Spinal cord (tissue), 10 donors: ENCODE measurements around the gene TPSG1. TPM values are rescaled to one million over a fixed set of nuclear protein-coding genes. Genes with fewer than 3 reads are reported as not detected.

Experiments
- DNase-seq, 6 donors: peaks; one replicate each; pipeline versions ENCODE4 v3.0.0 to v3.0.0-alpha.2; 2013 to 2015; ENCODE audit warnings: low spot score in 6 of 6, low read depth in 4 of 6
- H3K27ac ChIP-seq: one replicate; pipeline ENCODE4 v1.5.1; 2013; ENCODE audit warnings: low read depth, low read length, control low read depth
- H3K27me3 ChIP-seq: one replicate; pipeline ENCODE4 v1.6.1; 2013; ENCODE audit warnings: low read length; ENCODE audit not compliant: control insufficient read depth, insufficient read depth
- H3K36me3 ChIP-seq: one replicate; pipeline ENCODE4 v1.6.1; 2013; ENCODE audit warnings: low read length; ENCODE audit not compliant: control insufficient read depth, insufficient read depth
- H3K4me1 ChIP-seq: one replicate; pipeline ENCODE4 v1.6.1; 2013; ENCODE audit warnings: low read length; ENCODE audit not compliant: control insufficient read depth, insufficient read depth
- H3K4me3 ChIP-seq: one replicate; pipeline ENCODE4 v1.5.1; 2013; ENCODE audit warnings: low read depth, low read length, control low read depth
- H3K9me3 ChIP-seq: one replicate; pipeline ENCODE4 v1.6.1; 2013; ENCODE audit warnings: low read length; ENCODE audit not compliant: control insufficient read depth, insufficient read depth
- WGBS: methylation state at CpG from one replicate; pipeline ENCODE4 v1.1.5; 2013; ENCODE audit warnings: missing lambda C conversion rate; ENCODE audit not compliant: insufficient coverage; 5-methylcytosine and 5-hydroxymethylcytosine counted together
- polyA plus RNA-seq, 2 donors: library from polyadenylated mRNA; unstranded; fragments of 120-200 nt; gene quantifications; one replicate each; pipeline ENCODE4 v1.2.1, GENCODE V29; 2013; ENCODE audit not compliant: insufficient read length in 2 of 2
- total RNA-seq, 2 donors: library from RNA; depleted of rRNA in 1 of 2; stranded (reverse); fragments of 120-200 nt in 1 of 2; fragments of >200 nt in 1 of 2; gene quantifications; one replicate each; pipeline versions ENCODE4 v1.2.3 to v1.2.4, GENCODE V29; 2013 to 2014
- donor health status: healthy.

Gene TPSG1
- total and polyA plus RNA-seq, 4 donors, result 0.41 to 0.89 TPM; not detected in 2

DNA sequence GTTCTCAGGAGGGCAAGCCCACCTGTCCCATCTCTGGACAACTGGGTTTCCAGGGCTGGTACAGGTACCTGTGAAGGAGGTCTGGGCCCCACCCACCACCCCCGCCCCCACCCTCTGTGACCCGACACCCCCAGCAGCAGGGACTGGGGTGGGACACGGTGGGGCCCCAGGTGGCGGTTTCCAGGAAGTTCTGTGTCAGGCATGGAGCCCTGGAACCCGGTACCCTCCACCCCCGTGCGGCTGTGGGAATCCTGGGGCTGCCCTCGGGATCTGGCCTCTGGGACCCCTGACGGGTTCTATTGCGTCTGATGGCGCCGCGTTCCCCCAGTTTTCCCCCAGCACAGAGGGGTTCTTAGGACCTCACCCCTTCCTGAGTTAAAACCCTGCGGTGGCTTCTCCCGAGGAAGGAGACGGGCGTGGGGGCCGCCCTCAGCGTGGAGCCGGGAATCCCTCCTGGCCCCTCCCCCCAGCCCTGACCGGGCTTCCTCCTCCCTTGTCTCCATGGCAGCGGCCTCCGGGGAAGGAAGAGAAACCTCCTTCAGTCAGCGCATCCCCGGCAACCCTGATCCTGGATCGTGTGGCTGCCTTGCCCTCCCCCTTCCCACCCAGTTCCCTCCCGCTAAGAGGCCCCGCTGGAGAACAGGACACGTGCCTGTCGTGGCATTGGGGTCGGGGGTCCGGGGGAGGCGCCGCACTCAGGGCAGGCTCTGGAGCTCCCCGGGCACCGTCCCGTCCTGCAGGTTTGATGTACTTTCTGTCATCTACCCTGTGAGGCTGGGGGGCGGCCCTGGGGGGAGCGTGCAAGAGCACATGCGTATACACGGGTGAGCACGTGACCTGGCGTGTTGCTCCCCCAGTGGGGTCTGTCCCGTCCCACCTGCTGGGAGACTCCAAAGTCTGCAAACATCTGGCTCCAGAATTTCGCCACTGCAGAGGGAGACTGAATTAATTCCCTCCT, 41.8 kb downstream of the TPSG1 start:
- peak in 3 of 6 donors; percentile 48 to 90 (median 69) for DNase-seq
- Histone ChIP-seq H3K4me1 (peaks cover 43% of the 10 kb centered on the region), H3K36me3 (peaks cover 45% of the 10 kb centered on the region), H3K27ac (no peak overlapping the region), H3K4me3 (no peak overlapping the region), H3K27me3 (no peaks in the 10 kb centered on the region), H3K9me3 (no peaks in the 10 kb centered on the region)
- WGBS, result 22% methylated on average over 42 of the region's 45 CpGs

DNA sequence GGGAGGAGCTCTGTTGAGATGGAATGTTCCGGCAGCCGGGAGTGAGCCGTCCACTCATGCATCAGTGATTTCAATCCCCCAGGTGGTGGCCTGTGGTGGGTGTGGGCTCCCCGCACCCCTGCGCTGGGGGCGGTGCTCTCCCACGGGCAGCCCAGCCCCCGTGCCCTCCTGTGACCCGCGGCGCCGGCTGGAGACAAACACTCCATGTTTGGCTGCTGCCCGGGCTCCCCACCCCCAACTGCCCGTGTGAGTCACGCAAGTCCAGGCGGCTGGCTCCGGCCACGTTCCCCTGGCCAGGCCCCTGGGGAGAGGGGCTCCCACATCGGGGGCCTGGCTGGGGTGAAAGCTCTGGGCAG, 42.8 kb downstream of the TPSG1 start:
- Histone ChIP-seq H3K4me1 (peaks cover 43% of the 10 kb centered on the region), H3K9me3 (no peaks in the 10 kb centered on the region), H3K27me3 (no peaks in the 10 kb centered on the region), H3K36me3 (peaks cover 46% of the 10 kb centered on the region), H3K4me3 (no peak overlapping the region), H3K27ac (no peak overlapping the region)
- 27% methylated on average over 19 of the region's 19 CpGs for whole genome bisulfite sequencing
- DNase-seq, result no peak

DNA sequence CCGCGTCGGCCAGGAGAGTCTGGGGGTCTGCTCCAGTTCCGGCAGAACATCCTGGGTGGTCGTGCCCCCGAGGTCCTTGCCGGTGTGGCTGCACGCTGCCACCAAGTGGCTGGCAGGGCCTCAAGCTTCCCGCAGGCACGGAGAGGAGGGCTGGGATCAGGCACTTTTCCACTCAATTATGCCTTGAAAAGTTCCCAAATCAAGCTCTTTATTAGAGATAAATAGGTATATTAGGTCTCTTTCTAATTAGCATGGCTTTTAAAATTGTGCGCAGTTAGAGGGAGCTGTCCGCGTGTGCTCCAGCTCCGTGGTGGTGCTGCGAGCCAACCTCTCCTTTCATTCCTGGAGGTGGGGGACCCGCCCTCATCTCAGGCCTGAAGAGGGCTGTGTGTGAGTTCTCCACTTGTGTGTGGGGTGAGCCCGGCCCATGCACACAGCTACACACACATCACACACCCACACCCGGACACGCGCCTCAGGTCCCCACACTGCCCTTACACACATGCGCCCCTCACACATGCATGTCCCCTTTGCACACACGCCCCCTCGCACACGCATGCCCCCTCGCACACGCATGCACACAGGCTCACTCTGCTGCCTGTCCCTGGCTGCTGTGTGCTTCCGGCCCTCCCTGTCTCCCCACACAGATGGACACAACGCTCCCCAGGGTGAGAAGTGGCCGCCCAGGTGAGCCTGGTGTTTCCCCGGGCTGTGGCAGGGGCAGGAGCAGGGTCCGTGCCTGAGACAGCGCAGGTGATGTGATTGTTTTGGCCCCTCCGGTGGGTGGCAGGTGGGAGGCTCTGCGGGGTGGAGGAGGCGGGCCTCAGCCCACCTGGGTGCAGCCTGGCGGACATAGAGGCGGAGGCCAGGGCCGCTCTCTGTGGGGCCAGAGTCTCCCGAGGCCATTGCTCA, 43.4 kb downstream of the TPSG1 start:
- peak in 2 of 6 donors; percentile 38 to 65 for DNase-seq
- no peak overlapping the region for H3K27ac ChIP-seq

DNA sequence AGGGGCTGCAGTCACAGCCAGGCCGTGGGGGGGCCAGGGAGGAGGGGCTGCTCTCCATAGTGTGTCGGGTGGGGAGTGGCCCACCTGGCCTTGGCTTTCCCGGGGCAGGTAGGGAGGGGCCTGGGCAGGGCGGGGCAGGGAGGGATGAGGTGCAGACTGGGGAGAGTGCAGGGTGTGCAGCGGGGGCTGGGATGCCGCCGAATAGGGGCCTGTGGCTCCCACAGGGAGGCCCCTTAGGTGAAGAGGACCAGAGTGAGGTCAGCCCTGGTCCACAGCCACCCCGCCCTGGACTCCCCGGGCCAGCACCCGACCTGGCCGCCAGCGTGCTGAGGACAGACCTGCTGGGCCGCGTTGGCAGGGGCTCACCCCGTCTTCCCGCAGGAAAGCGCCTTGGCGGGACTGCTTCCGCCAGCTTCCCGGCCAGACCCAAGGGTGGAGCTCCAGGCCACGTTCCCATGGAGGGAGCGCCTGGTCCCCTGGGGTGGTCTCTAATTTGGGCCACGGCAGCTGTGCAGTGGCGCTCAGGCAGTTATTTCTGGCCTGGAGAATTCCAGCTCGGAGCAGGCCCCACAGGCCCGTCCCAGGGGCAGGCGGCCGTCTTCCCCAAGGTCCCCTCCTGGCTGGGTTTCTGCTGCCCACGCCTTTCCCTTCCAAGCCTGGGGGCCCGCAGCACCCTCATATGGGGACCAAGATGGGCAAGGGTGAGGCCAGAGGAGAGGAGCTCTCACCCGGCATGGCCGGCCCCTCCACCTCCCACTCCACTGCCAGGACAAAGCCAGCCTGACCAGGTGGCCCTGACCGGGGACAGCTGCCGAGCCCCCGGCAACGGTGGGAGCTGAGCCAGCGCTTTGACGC, 44.3 kb downstream of the TPSG1 start:
- H3K36me3 ChIP-seq, result peaks cover 43% of the 10 kb centered on the region
- no peak overlapping the region for H3K27ac ChIP-seq
- no peak overlapping the region for H3K4me3 ChIP-seq
- H3K27me3 ChIP-seq, result no peaks in the 10 kb centered on the region
- H3K4me1 ChIP-seq, result peaks cover 49% of the 10 kb centered on the region
- H3K9me3 ChIP-seq, result no peaks in the 10 kb centered on the region
- DNase-seq, result no peak
- WGBS, result 63% methylated on average over 36 of the region's 38 CpGs

More for the DNA sequence above, 43.4 kb downstream of the TPSG1 start:
- Histone ChIP-seq H3K4me1 (peaks cover 43% of the 10 kb centered on the region), H3K36me3 (peaks cover 44% of the 10 kb centered on the region), H3K27me3 (no peaks in the 10 kb centered on the region), H3K9me3 (no peaks in the 10 kb centered on the region), H3K4me3 (no peak overlapping the region)
- WGBS, result 63% methylated on average over 29 of the region's 39 CpGs

DNA sequence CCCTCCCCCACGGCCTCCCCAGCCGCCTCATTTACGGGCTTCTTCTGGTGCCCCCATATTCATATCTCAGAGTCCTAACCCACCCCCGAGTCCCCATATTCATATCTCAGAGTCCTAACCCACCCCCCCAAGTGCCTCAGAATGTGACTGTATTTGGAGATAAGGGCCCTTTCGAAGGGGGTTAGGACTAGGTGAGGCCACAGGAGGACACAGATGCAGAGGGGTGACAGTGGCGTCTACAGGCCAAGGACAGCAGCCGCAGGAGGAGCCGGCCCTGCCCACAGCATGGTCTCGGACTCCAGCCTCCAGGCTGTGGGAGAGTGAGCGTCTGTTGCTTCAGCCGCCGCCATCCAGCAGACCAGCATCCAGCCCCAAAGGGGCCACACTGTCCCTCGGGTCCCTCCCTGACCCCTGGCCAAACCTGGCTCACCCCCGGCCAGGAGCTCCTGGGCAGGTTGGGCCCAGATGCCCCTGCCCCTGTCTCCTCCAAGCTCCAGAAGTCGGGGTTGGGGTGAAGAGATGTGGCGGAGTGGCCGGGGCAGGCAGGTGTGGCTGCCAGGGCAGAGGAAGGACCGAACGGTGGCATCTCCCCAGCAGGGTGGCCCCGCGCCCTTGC, 46.7 kb downstream of the TPSG1 start:
- Histone ChIP-seq H3K9me3 (no peaks in the 10 kb centered on the region), H3K27ac (no peak overlapping the region), H3K4me1 (peaks cover 39% of the 10 kb centered on the region), H3K27me3 (no peaks in the 10 kb centered on the region), H3K4me3 (no peak overlapping the region), H3K36me3 (peaks cover 39% of the 10 kb centered on the region)
- 87% methylated on average over 11 of the region's 21 CpGs for WGBS
- no peak for DNase-seq

DNA sequence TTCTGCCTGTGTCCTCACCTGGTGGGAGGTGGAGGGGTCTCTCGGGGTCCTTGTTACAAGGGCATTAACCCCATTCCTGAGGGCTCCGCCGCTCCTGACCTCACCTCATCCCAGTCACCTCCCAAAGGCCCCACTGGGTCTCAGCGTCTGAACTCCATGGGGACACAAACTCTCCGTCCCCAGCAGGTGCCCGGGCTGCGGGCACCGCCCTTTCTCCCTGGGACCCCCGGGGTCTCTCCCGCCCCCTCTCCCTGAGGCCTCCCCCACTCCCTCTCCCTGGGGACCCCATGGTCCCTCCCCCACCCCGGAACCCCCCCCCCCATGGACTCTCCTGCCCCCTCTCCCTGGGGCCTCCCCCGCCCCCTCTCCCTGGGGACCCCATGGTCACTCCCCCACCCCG, 47.3 kb downstream of the TPSG1 start:
- DNase-seq, result no peak
- Histone ChIP-seq H3K4me3 (no peak overlapping the region), H3K27ac (no peak overlapping the region), H3K36me3 (peaks cover 42% of the 10 kb centered on the region), H3K9me3 (no peaks in the 10 kb centered on the region), H3K27me3 (no peaks in the 10 kb centered on the region), H3K4me1 (peaks cover 33% of the 10 kb centered on the region)
- WGBS, result 81% methylated on average over 4 of the region's 13 CpGs

DNA sequence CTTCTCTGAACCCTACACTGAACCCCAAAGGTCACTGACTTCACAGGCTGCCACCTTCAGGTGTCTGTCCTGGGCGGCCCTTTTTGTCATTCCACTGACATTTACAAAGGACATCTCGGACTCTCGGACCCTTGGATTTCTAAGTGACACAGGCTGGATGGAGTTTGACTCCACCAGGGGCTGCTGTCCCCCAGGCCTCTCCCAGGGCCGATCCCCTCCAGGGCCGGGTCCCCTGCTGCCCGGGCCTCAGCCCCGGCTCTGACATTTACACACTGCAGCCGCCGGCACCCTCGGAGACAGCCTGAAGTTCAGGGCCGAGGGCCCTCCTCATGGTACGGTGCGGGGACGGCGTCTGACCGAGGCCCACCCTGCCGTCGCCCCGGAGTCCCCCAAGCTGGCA, 48.0 kb downstream of the TPSG1 start:
- DNase-seq, result no peak
- no peaks in the 10 kb centered on the region for H3K27me3 ChIP-seq
- WGBS, result 82% methylated on average over 19 of the region's 19 CpGs
- peaks cover 32% of the 10 kb centered on the region for H3K4me1 ChIP-seq
- H3K4me3 ChIP-seq, result no peak overlapping the region
- no peaks in the 10 kb centered on the region for H3K9me3 ChIP-seq
- H3K27ac ChIP-seq, result no peak overlapping the region
- peaks cover 44% of the 10 kb centered on the region for H3K36me3 ChIP-seq

DNA sequence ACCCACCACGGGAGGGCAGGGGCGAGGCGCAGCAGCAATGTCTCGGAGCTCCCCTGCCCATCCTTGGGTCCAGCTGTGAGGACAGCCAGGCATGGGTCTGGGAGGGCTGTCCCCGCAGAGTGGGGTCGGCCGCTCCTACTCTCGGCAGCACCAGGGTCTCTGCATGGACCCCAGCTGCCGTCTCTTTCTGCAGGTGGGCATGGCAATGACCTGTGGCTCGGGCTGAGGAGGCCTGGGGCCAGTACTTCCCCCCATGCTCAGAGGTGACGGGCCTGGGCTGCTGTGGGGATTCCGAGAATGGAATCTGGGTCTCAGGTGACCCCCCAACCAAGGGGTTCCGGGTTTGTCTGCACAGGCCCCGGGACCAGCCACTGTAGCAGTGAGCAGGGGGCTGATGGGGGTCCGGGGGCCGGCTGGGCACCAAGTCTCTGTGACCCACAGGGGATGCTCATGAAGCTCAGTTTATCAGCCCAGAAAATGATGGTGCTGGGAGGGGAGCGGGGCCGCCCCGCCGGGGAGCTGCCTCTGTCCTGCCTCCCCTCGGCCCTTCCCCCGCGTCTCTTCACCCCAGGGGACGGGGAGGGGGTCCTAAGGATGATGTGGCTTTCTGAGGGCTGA, 48.7 kb downstream of the TPSG1 start:
- peaks cover 29% of the 10 kb centered on the region for H3K4me1 ChIP-seq
- WGBS, result 82% methylated on average over 24 of the region's 24 CpGs

More for the DNA sequence above, 48.7 kb downstream of the TPSG1 start:
- Histone ChIP-seq H3K4me3 (no peak overlapping the region), H3K27me3 (no peaks in the 10 kb centered on the region), H3K27ac (no peak overlapping the region), H3K36me3 (peaks cover 47% of the 10 kb centered on the region), H3K9me3 (no peaks in the 10 kb centered on the region)
- no peak for DNase-seq
